Colonic mucosa (tissue), 4 donors: ENCODE measurements around the gene AKAP8L. TPM values are rescaled to one million over a fixed set of nuclear protein-coding genes. Genes with fewer than 3 reads are reported as not detected.

Experiments
- DNase-seq: peaks from one replicate; pipeline ENCODE4 v3.0.0-alpha.2; 2020
- H3K27ac ChIP-seq: fragments of 200-600 bp; one replicate; pipeline ENCODE4 v1.8.0; 2021
- H3K27me3 ChIP-seq: fragments of 200-600 bp; one replicate; pipeline ENCODE4 v1.8.0; 2021
- H3K36me3 ChIP-seq: fragments of 200-600 bp; one replicate; pipeline ENCODE4 v1.8.0; 2021
- H3K4me1 ChIP-seq: fragments of 200-600 bp; one replicate; pipeline ENCODE4 v1.8.0; 2021; ENCODE audit warnings: mild to moderate bottlenecking
- H3K4me3 ChIP-seq: fragments of 200-600 bp; one replicate; pipeline ENCODE4 v1.8.0; 2021
- H3K9ac ChIP-seq, 2 donors: one replicate each; pipeline ENCODE4 v1.7.0; 2013; ENCODE audit warnings: control low read depth in 2 of 2, low read depth in 2 of 2, low read length in 2 of 2
- H3K9me3 ChIP-seq: fragments of 200-600 bp; one replicate; pipeline ENCODE4 v1.8.0; 2021
- CTCF ChIP-seq: fragments of 200-600 bp; IDR thresholded peaks from one replicate; pipeline ENCODE4 v1.8.0; 2022; ENCODE audit warnings: antibody characterized with exemption, mild to moderate bottlenecking
- intact Hi-C: fragments of 100-400 bp; cut with DNase I; formaldehyde crosslinking; loops from one replicate; pipeline ENCODE4 v1.14.1; 2022
- total RNA-seq, 2 donors: library from RNA; stranded (reverse); fragmentation: NEBNext Ultra II Directional in 1 of 2; extraction: Animal tissue kit (Norgen Biotek cat#: 25700) in 1 of 2; gene quantifications; one replicate each; pipeline ENCODE4 v1.2.1, GENCODE V29; 2021
- donor health status: healthy.
- donor health status: DM: no; HTN: no; CAD: no.
- donor health status: DM: no; HTN: no; CAD: no.

The AKAP8L gene
- total RNA-seq, 2 donors from 2014 or later: 63.5 to 70.2 TPM

- no peak for TF ChIP-seq CTCF
- no peak overlapping the region for H3K27ac ChIP-seq
- DNase-seq: no peak
- H3K4me3 ChIP-seq: no peak overlapping the region
- intact Hi-C loops: loop anchor here (10.0 kb wide), 1 partner anchor 130 kb away; no protein-coding TSS in a partner anchor
- no peaks in the 10 kb centered on the region for H3K27me3 ChIP-seq
- no peaks in the 10 kb centered on the region for H3K9me3 ChIP-seq
- no peak overlapping the region for H3K9ac ChIP-seq
- H3K36me3 ChIP-seq: peaks cover 7% of the 10 kb centered on the region
- H3K4me1 ChIP-seq: peaks cover under 1% of the 10 kb centered on the region
Measured at GRCh38 chr19:15424692-15425272, 6.0 kb upstream of the AKAP8L start.

GRCh38 chr19:15424121-15424520 lies 5.3 kb upstream of the AKAP8L start:
- Histone ChIP-seq H3K4me3 (no peak overlapping the region), H3K9me3 (no peaks in the 10 kb centered on the region), H3K27ac (no peak overlapping the region), H3K4me1 (peaks cover 6% of the 10 kb centered on the region), H3K27me3 (no peaks in the 10 kb centered on the region), H3K9ac (no peak overlapping the region), H3K36me3 (peaks cover 7% of the 10 kb centered on the region)
- intact Hi-C loops: loop anchor here (10.0 kb wide), 1 partner anchor 131 kb away; no protein-coding TSS in a partner anchor
- no peak for DNase-seq
- TF ChIP-seq CTCF: no peak

- no peak for TF ChIP-seq CTCF
- no peak overlapping the region for H3K4me3 ChIP-seq
- no peak overlapping the region for H3K27ac ChIP-seq
- no peak overlapping the region for H3K9ac ChIP-seq
- DNase-seq: no peak
- H3K27me3 ChIP-seq: no peaks in the 10 kb centered on the region
- H3K4me1 ChIP-seq: peaks cover 6% of the 10 kb centered on the region
- peaks cover 7% of the 10 kb centered on the region for H3K36me3 ChIP-seq
- intact Hi-C loops: loop anchor here (10.0 kb wide), 1 partner anchor 132 kb away; no protein-coding TSS in a partner anchor
- H3K9me3 ChIP-seq: no peaks in the 10 kb centered on the region
Measured at GRCh38 chr19:15423130-15423529, 4.3 kb upstream of the AKAP8L start.

- Histone ChIP-seq H3K27me3 (no peaks in the 10 kb centered on the region), H3K36me3 (peaks cover 7% of the 10 kb centered on the region), H3K4me1 (peaks cover 8% of the 10 kb centered on the region), H3K9ac (no peak overlapping the region), H3K9me3 (no peaks in the 10 kb centered on the region), H3K27ac (no peak overlapping the region), H3K4me3 (no peak overlapping the region)
- intact Hi-C loops: loop anchor here (10.0 kb wide), 1 partner anchor 132 kb away; no protein-coding TSS in a partner anchor
- no peak for DNase-seq
- TF ChIP-seq CTCF: no peak
Measured at GRCh38 chr19:15422296-15423075, 3.7 kb upstream of the AKAP8L start.

- TF ChIP-seq CTCF: no peak
- Histone ChIP-seq H3K4me3 (no peak overlapping the region), H3K9me3 (no peaks in the 10 kb centered on the region), H3K27ac (no peak overlapping the region), H3K9ac (no peak overlapping the region), H3K36me3 (peaks cover 2% of the 10 kb centered on the region), H3K27me3 (no peaks in the 10 kb centered on the region), H3K4me1 (peaks cover 15% of the 10 kb centered on the region)
- no peak for DNase-seq
- intact Hi-C loops: loop anchor here (10.0 kb wide), 1 partner anchor 133 kb away; no protein-coding TSS in a partner anchor
Measured at GRCh38 chr19:15421721-15422260, 3.0 kb upstream of the AKAP8L start.
